Fibroblast of the aortic adventitia (primary cell): ENCODE results near the gene CBR1. TPM values are rescaled to one million over a fixed set of nuclear protein-coding genes. Genes with fewer than 3 reads are reported as not detected.

ENCODE experiments used
- DNase-seq: peaks from one replicate; pipeline ENCODE4 v3.0.0-alpha.2; 2010; ENCODE audit warnings: low read depth
- H3K4me3 ChIP-seq: 2 replicates; pipeline ENCODE4 v1.5.1; 2011; ENCODE audit warnings: low read depth, mild to moderate bottlenecking, control low read depth, low read length, moderate library complexity
- small RNA-seq: library from RNA; depleted of rRNA; stranded (forward); fragments of <200 nt; gene quantifications from one replicate; pipeline ENCODE3, GENCODE V24; 2012
- total RNA-seq: library from RNA; depleted of rRNA; stranded (reverse); fragments of >200 nt; gene quantifications from 2 replicates; pipeline ENCODE4 v1.2.3, GENCODE V29; 2012; ENCODE audit warnings: low replicate concordance
- TF ChIP-seq, protein P1 (sequence below): IDR thresholded peaks from 2 replicates; pipeline ENCODE4 v1.5.1; 2011; ENCODE audit warnings: mild to moderate bottlenecking, low read length, control low read depth, inconsistent platforms; ENCODE audit not compliant: insufficient read depth

The CBR1 gene
- total RNA-seq, 1 donor: 95.0 TPM

DNA sequence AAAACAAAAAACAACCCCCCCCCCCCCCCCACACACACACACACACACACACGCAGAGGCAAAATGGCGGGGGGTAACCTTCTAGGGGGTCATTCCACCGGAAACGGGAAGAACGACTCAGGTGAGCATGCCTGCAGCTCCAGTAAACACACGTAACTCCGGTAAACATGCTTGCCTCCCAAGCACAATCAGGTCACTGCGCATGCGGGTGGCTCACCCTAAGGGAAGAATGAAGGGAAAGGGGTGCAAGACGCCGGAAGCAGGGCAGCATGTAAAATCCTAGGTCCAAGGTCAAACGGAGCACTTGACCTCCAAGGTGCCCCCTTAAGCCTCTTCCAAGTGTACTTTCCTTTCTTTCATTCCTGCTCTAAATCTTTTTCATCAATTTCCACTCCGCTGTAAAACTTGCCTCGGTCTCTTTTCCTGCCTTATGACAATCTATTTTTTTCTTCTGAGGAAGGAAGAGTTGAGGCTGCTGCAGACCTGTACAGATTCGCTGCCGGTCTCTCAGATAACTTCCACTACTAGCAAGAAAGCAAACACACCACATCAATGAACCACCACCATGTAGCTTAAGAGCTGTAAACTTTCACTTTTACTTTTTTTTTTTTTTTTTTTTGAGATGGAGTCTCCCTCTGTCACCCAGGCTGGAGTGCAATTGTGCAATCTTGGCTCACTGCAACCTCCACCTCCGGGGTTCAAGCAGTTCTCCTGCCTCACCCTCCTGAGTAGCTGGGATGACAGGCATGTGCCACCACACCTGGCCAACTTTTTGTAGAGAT lies 44.0 kb downstream of the CBR1 start:
- DNase-seq: no peak
- no peak overlapping the region for H3K4me3 ChIP-seq
- TF ChIP-seq, protein P1, sequence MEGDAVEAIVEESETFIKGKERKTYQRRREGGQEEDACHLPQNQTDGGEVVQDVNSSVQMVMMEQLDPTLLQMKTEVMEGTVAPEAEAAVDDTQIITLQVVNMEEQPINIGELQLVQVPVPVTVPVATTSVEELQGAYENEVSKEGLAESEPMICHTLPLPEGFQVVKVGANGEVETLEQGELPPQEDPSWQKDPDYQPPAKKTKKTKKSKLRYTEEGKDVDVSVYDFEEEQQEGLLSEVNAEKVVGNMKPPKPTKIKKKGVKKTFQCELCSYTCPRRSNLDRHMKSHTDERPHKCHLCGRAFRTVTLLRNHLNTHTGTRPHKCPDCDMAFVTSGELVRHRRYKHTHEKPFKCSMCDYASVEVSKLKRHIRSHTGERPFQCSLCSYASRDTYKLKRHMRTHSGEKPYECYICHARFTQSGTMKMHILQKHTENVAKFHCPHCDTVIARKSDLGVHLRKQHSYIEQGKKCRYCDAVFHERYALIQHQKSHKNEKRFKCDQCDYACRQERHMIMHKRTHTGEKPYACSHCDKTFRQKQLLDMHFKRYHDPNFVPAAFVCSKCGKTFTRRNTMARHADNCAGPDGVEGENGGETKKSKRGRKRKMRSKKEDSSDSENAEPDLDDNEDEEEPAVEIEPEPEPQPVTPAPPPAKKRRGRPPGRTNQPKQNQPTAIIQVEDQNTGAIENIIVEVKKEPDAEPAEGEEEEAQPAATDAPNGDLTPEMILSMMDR: no peak

DNA sequence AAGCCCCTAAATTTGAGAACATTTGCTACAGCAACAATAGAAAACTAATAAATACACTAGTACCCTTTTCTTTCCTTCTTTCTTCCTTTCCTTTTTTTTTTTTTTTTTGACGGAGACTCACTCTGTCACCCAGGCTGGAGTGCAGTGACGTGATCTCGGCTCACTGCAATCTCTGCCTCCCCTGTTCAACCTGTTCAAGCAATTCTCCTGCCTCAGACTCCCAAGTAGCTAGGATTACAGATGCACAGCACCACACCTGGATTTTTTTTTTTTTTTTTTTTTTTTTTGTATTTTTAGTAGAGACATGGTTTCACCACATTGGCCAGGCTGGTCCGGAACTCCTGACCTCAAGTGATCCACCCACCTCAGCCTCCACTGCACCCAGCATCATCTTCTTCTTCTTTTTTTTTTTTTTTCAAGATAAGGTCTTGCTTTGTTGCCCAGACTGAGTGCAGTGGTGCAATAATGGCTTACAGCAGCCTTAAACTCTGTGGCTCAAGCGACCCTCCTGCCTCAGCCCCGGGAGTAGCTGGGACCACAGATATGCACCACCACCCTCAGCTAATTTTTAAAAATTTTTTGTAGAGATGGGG lies 45.4 kb downstream of the CBR1 start:
- TF ChIP-seq, protein P1: no peak
- no peak overlapping the region for H3K4me3 ChIP-seq
- DNase-seq: no peak

DNA sequence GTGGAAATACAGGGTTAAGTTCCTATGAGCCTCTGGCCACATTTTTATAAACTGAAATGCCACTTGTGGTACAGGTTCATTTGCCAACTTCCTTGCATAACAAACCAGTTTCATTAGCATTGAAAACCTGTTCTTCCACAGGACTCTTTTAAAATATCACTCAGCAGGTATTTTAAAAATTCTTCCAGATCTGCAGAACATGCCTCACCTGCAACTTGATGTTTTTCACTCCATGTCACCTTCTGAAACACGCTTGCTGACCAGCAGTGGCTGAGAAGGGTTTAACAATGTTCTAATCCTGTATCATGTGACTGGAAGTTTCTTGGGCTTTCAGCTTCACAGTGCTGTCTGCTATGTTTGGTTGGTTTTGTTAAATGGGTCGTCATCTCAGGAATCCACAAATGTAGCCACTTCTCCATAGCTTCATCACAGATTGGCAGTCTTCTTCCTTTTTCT lies 47.5 kb downstream of the CBR1 start:
- no peak for DNase-seq
- H3K4me3 ChIP-seq: no peak overlapping the region
- TF ChIP-seq, protein P1: no peak

GRCh38 chr21:36120304-36120888 lies 50.6 kb downstream of the CBR1 start:
- TF ChIP-seq, protein P1: no peak
- DNase-seq: no peak
- no peak overlapping the region for H3K4me3 ChIP-seq

Small RNA genes lying within 50 kb of the gene (small RNA-seq; reads per million reads assigned to genes)
- gene RNU6-992P: not detected

Other genes starting within 250 kb of the CBR1 start
- gene SETD4, start 9.5 kb upstream of the CBR1 start, total RNA-seq: 21.4 and 22.8 TPM in 2 replicates
- gene CBR3, start 65.1 kb downstream of the CBR1 start, total RNA-seq: 27.9 and 29.4 TPM in 2 replicates
- 2.6 and 25.8 TPM in 2 replicates for gene DOP1B, start 86.8 kb downstream of the CBR1 start, total RNA-seq